Superior temporal gyrus (tissue), 1 donor: ENCODE data around the gene CALM3.

ENCODE experiments used
- DNase-seq: peaks from one replicate; pipeline ENCODE4 v3.0.0-alpha.2; 2016; ENCODE audit errors: extremely low spot score

Gene CALM3

GRCh38 chr19:46635920-46636761 is 35.0 kb downstream of the CALM3 start, which contains the start of gene GNG8:
Gene GNG8 (minus strand): TSS chr19:46636202. CDS start chr19:46634682, 1,520 bp downstream.
- no peak for DNase-seq

- DNase-seq = no peak
Observed at GRCh38 chr19:46637224-46637623, 36.1 kb downstream of the CALM3 start.

DNA sequence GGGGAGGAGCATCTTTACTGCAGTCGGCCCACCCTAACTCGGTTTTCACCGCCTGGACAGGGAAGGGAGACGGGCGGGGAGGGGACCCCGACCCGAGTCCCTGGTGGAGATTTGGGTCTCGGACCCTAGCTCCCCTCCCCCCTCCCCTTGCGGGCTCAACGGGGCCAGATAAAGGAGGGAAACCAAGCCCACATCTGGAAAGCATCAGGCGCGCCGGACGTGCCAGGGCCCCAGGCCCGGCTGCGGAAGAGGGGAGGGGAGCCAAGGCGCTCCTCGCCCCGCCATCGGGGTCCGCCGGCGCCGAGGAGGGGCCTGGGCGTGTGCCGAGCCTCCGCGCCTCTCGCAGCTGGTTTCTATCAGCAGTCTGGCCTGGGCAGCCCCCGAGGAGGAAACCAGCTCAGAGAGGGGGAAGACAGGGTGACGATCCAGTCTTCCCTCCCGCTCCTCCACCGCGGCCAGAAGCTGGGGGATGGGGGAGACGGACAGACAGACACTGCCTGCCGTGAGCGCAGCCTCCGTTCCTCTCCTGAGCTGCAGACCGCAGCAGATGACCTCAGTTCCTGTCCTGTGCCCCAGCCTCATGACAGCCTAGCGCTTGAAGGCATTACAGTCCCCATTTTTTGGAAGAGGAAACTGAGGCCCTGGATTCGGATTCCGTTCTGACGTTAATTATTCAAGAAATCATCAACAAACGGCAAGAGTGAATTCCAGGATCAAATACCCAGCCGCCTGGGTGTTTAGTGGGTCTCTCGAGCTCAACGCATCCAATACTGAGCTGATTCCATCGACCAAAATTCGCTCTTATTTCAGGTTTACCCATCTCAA is 38.4 kb downstream of the CALM3 start:
- no peak for DNase-seq

DNA sequence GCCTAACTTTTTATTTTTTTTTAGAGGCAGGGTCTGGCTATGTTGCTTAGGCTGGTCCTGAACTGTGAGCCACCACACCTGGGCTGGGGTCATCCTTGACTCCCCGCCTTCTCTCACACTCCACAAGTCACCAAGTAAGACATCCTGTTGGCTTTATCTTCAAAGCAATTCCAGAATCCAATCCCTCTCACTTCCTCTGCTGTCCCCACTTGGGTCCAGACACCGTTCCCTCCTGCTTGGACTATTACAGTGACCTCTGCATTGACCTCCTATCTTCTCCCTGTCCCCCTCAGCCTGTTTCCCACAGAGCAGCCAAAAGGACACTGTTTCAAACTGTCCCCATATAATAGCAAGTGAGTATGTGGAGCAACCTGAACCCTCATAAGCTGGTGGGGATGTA is 39.5 kb downstream of the CALM3 start:
- no peak for DNase-seq

DNA sequence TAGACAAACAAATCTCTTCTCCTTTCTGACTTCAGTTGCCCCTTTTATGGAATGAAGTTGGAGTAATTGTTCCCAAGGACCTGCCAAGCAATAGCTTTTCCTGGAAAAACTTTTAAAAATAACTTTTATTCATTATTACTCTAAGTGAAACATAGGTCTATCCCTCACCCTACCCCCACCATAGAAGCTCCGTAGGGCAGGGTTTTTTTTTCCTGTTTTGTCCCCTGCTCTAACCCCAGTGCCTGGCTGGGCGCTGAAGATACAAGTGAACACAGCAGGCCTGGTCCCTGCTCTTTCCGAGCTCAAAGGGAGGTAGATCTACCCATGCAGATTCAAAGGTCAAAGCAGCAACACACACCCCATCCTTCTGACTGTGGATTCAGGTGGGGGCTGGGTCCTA is 43.6 kb downstream of the CALM3 start:
- no peak for DNase-seq

- no peak for DNase-seq
Observed at GRCh38 chr19:46646402-46646801, 45.3 kb downstream of the CALM3 start.

- DNase-seq = no peak
Observed at GRCh38 chr19:46648060-46648960, 47.2 kb downstream of the CALM3 start.

GRCh38 chr19:46648961-46649960 is 48.1 kb downstream of the CALM3 start:
- no peak for DNase-seq

GRCh38 chr19:46650445-46650844 is 49.3 kb downstream of the CALM3 start:
- no peak for DNase-seq

DNA sequence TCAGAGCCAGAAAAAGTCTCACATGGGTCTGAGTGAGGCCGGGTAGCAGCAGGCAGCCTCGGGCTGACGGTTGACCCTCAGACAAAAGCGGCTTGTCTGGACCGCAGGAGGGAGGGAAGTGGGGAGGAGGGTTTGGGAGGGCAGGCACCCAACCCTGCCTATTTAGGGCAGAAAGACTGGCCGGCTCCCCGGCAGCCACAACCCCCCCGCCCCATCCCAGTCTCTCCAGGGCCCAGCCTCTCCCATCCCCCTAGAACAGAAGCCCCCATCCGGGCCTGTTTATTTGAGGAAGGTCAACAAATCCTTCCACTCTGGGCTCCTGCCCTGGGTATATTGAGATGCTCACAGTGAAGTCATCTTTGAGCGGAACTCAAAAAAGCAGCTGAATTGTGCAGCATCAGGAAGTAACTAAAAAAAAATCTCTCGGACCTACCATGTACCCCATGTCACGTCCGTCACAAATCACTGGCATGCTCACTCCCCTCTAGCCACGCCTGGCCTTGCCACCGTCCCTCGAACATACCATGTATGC is 53.6 kb downstream of the CALM3 start:
- DNase-seq = peak; percentile 83

DNA sequence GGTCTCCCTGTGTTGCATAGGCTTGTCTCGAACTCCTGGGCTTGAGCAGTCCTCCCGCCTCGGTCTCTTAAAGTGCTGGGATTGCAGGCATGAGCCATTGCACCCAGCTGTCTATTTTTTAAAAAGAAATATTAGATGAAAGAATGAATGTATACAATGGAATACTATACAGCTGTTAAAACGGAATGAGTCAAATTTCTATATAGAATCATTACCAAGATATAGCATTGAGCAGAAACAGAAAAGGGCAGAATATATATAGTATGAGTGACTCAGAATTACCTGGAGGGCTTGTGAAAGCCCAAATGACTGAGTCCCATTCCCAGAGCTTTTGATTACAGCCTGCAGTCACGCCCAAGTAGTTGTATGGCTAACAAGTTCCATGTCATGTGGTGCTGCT is 55.4 kb downstream of the CALM3 start:
- DNase-seq = no peak

DNA sequence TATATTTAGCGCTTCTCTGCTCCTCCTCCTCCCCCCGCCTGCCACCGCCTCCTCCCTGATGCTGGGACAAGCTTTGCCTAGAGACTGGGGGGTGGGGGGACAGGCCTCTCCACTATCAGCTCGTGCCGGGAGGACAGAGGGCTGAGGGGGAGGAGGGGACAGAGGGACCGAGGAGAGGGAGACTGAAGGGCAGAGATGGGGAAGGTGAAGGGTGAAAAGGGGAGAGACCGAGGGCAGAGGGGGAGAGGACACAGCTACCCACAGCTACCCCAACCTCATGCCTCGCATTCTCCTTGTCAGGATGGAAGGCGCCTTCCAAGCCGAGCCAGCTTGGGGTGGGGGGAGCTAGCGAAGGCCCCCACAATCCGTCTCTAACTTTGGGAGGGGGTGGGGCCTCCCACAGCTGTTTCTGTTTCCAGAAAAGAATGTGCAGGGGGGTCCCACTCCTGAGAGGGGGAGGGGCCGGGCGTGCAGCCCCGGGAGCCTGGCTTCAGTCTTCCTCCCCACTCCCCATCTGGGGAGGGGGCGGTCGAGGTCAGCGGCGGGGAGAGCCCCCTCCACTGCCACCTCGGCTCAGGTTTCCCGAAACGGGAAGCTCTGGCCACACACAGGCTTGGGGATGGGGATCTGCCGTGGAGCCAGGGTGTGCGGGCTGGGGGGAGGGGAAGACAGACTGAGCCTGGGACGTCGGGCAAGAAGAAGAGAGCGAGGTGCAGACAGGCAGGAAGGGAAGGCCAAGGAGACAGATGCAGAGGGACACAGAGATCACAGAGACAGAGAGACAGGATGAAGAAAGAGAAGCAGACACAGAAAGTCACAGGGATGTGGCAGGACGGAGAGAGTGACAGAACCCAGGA is 58.2 kb downstream of the CALM3 start:
- peak; percentile 36 for DNase-seq

GRCh38 chr19:46660008-46660517 is 58.9 kb downstream of the CALM3 start:
- DNase-seq = peak; percentile 41
